Gastrocnemius medialis (tissue), 4 donors: ENCODE measurements around the gene RABGAP1L.

ENCODE experiments used
- POLR2A ChIP-seq, 2 donors: fragments of 450-650 bp; IDR thresholded peaks; one replicate each; pipeline ENCODE4 v1.6.1; 2017; ENCODE audit warnings: antibody characterized with exemption in 2 of 2, mild to moderate bottlenecking in 2 of 2, moderate library complexity in 2 of 2
- TF ChIP-seq, protein P1 (sequence below), 5 experiments: fragments of 450-650 bp in 3 of 5; fragments of 200-600 bp in 2 of 5; sonication (generic) in 2 of 5; IDR thresholded peaks in 4 of 5; conservative IDR thresholded peaks in 1 of 5; 1 replicate in 4 of 5; 2 replicates in 1 of 5; pipeline ENCODE4 v1.5.1; 2016 to 2019; ENCODE audit warnings: antibody characterized with exemption in 5 of 5, mild to moderate bottlenecking in 3 of 5, moderate library complexity in 3 of 5

GRCh38 chr1:174289644-174290310 is 130.5 kb downstream of the RABGAP1L start:
- TF ChIP-seq, protein P1, sequence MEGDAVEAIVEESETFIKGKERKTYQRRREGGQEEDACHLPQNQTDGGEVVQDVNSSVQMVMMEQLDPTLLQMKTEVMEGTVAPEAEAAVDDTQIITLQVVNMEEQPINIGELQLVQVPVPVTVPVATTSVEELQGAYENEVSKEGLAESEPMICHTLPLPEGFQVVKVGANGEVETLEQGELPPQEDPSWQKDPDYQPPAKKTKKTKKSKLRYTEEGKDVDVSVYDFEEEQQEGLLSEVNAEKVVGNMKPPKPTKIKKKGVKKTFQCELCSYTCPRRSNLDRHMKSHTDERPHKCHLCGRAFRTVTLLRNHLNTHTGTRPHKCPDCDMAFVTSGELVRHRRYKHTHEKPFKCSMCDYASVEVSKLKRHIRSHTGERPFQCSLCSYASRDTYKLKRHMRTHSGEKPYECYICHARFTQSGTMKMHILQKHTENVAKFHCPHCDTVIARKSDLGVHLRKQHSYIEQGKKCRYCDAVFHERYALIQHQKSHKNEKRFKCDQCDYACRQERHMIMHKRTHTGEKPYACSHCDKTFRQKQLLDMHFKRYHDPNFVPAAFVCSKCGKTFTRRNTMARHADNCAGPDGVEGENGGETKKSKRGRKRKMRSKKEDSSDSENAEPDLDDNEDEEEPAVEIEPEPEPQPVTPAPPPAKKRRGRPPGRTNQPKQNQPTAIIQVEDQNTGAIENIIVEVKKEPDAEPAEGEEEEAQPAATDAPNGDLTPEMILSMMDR (IDR thresholded peaks at IDR 0.05 in 4 of 5, conservative IDR thresholded peaks at IDR 0.05 in 1 of 5) = no peak
- no peak for TF ChIP-seq POLR2A (IDR thresholded peaks at IDR 0.05)
